HG03460 (cell line): ENCODE results near the gene PTCRA.
"Not testable (repeated sequence)": the region's sequence is repeated elsewhere in the genome, so short reads cannot be mapped to it uniquely, and the experiment has no call there.

Source experiments
- ATAC-seq: cut with Tn5 transposase; IDR thresholded peaks from one replicate; pipeline ENCODE4 v1.9.1; 2021; ENCODE audit not compliant: unreplicated experiment

The PTCRA gene

DNA sequence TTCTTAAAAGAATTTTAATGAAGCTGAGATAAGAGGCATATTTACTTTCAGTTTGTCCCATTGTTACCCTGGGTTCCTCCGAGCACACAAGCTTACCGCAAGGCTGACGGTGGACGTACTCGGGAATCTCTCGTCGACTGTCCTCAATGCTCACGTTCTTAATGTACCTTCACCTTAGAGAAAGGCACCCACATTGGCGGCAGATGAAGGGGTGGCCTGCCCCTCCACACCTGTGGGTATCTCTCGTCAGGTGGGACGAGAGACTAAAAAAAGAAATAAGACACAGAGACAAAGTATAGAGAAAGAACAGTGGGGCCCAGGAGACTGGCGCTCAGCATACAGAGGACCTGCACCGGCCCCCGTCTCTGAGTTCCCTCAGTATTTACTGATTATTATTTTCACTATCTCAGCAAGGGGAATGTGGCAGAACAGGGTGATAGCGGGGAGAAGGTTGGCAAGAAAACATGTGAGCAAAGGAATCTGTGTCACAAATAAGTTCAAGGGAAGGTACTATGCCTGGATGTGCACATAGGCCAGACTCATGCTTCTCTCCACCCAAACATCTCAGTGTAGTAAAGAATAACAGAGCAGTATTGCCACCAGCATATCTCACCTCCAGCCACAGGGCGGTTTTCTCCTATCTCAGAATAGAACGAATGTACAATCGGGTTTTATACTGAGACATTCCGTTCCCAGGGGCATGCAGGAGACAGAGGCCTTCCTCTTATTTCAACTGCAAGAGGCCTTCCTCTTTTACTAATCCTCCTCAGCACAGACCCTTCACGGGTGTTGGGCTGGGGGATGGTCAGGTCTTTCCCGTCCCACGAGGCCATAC, 13.2 kb upstream of the PTCRA start:
- ATAC-seq, result not testable (repeated sequence)

DNA sequence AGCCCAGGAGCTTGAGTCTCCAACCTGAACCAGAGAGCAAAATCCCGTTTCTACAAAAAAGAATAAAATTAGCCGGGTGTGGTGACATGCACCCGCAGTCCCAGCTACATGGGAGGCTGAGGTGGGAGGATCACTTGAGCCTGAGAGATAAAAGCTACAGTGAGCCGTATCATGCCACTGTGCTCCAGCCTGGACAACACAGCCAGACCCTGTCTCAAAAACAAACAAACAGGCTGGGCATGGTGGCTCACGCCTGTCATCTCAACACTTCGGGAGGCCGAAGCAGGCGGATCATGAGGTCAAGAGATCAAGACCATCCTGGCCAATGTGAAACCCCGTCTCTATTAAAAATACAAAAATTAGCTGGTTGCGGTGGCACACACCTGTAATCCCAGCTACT, 11.4 kb upstream of the PTCRA start:
- no peak for ATAC-seq

DNA sequence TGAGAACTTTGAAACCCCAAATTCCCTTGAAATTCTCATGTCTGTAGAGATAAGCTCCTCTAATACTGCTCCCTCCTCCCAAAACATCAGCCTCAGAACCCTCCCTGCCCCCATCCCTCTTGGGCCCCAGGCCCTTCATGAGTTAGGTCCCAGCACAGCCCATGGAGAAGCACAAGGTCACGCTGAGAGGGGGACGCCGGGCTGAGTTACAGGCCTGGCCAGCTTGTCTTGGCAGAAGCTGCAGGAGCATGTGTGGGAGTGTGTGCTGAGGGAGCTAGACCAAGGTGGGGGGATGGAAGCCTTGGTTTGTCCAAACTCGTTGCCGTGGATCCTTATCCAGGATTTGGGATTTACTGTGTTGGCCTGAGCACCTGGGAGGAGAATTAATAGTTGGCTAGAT, 8.5 kb upstream of the PTCRA start:
- no peak for ATAC-seq

DNA sequence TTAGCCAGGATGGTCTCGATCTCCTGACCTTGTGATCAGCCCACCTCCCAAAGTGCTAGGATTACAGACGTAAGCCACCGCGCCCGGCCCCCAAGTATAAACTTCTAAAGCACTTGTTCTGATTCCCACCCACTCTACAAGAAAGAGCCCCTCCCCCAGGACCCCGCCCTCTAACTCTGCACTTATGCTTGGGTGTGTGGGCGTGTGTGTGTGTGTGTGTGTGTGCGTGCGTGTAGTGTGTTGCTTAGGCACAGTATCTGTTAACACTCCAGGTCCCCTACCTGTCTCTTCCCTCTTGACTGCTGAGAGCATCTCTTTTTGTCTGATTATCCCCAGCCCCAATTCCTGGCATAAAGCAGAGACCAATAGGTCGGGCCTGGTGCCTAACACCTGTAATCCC, 6.0 kb upstream of the PTCRA start:
- ATAC-seq, result no peak

DNA sequence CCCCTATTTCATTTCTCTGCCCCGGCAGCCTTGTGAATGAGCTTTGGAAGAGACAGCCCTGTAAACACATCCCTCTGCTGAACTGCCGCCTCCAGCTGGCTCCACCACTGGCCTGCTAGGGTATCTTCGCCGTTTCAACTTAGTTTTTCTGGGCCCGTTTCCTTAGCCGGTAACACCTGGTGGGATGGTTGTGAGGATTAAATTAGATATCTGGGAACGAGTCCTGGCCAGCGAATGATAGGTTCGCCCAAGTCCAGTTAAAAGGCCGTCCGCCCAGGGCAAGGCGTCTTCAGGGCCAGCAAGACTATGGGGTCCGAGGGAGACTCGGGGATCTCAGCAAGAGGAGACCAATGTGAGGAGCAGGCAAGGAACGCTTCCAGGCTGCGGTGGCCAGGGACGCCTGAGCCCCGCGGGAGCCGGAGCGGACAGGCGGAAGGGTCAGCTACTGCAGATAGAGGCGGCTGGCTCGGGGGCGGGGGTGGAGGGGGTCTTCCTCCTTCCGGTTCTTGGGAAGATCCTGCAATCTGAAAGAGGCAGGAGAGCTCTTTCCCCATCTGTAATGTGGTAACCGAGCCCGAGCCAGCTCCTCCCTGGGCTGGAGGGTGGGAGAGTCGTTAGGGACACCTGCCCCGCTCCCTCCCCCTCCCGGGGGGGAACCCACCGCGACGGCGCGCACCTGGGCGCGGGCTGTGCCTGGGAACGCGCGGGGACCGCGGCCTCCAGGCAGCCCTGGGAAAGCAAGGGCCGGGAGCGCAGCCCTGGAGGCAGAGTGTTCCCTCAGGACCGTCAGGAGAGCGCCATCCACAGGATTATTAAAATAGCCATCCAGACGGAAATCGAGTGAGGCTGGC, 4.5 kb upstream of the PTCRA start:
- no peak for ATAC-seq

DNA sequence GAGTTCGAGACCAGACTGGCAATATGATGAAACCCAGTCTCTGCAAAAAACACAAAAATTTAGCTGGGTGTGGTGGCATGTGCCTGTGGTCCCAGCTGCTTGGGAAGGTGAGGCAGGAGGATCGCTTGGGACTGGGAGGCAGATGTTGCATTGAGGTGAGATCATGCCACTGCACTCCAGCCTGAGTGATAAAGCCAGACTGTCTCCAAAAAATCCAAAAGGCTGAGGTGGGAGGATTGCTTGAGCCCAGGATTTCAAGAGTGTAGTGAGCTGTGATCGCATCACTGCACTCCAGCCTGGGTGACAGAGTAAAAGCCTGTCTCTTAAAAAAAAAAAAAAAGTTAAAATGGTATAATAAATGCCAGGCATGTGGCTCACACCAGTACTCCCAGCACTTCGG, 1.3 kb upstream of the PTCRA start:
- ATAC-seq, result no peak

DNA sequence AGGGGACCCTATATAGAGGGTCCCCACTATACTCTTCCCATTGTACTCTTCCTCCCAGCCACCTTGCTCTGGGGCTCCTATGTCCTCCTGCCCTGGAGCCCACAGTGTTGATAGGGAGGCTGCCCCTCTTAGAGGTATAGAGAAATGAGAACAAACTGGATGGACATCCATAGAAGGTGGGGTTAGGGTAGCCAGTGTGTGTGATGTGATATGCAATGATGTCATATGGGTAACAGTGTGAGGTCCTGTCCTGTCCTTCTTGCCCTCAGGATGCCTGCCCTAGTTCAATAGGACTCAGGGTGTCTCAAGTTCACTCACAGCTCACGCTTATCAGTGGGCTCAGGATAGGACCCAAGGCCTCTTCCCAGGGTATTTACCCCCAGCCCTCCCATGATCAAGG, 435 bp downstream of the PTCRA start:
- ATAC-seq, result no peak

DNA sequence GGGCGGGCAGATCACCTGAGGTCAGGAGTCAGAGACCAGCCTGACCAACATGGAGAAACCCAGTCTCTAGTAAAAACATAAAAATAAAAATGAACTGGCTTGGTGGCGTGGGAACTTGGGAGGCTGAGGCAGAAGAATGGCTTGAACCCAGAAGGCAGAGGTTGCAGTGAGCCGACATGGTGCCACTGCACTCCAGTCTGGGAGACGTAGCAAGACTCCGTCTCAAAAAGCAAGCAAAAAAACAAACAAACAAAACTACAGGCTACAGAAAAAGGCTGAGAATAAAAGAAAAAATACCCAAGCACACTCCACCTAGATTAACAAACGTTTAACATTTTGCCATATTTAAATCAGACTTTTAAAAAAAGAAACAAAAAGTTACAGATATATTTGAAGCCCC, 5.9 kb downstream of the PTCRA start:
- ATAC-seq, result no peak

DNA sequence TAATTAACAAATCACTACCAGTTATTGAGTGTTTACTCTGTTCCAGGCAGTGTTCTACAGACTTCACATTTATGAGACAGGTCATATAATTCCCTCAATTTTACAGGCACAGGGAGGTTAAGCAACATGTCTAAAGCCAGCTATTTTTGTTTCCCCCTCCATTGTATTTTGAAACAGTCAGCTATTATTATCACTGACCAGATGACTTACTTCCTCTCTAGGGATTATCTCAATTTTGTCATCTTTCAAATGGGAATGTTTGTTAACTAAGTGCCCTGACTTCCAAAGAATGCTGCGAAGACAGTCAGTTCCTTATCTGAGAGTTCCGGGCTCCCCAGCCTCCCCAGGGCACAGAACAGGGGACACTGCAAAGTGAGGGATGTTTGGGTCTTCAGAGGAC, 7.8 kb downstream of the PTCRA start:
- no peak for ATAC-seq

DNA sequence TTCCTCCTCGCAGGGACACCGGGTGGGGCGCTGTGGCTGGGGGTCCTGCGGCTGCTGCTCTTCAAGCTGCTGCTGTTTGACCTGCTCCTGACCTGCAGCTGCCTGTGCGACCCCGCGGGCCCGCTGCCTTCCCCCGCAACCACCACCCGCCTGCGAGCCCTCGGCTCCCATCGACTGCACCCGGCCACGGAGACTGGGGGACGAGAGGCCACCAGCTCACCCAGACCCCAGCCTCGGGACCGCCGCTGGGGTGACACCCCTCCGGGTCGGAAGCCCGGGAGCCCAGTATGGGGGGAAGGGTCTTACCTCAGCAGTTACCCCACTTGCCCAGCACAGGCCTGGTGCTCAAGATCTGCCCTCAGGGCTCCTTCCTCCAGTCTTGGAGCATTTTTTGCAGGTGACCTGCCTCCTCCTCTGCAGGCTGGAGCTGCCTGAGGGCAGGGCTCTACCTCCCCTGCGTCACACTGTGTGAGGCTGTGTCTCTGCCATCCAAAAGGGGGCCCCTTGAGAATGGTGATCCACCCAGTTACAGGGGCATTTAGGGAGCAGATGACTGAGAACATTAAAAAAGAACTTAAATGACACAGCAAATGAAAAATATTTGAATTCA, 9.5 kb downstream of the PTCRA start:
- ATAC-seq, result no peak

DNA sequence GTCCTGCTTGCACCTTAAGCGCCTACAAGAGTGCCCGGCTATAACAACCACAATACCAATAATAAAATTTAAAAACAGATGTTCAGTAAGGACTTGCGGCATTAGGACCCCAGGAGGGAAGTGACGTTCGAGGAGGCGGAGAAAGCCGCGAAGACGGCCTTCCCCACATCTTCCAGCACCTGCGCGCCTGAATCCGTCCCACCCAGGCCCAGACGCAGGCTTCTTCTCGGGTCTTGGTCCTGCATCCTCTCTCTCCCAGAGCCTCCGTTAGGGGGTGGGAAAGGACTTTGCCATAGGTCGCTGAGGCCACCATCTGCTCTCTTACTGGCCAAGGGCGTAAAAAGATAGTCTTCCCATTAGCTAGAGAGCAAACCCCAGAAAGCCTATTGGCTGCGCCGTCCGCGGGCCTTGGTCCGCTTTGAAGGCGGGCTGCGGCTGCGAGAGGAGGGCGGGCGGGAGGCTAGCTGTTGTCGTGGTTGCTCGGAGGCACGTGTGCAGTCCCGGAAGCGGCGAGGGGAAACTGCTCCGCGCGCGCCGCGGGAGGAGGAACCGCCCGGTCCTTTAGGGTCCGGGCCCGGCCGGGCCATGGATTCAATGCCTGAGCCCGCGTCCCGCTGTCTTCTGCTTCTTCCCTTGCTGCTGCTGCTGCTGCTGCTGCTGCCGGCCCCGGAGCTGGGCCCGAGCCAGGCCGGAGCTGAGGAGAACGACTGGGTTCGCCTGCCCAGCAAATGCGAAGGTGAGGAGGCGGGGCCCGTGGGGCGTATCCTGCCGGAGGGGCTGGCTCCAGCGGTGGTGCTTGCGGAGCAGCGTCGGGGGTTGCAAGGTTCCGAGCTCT, 13.3 kb downstream of the PTCRA start, which contains the start of gene CNPY3:
Gene CNPY3, plus strand, starts transcription at position 495 of the 835 bp plus-strand sequence. Its CDS starts 91 bp downstream, at position 586.
- ATAC-seq, result peak; percentile 61

DNA sequence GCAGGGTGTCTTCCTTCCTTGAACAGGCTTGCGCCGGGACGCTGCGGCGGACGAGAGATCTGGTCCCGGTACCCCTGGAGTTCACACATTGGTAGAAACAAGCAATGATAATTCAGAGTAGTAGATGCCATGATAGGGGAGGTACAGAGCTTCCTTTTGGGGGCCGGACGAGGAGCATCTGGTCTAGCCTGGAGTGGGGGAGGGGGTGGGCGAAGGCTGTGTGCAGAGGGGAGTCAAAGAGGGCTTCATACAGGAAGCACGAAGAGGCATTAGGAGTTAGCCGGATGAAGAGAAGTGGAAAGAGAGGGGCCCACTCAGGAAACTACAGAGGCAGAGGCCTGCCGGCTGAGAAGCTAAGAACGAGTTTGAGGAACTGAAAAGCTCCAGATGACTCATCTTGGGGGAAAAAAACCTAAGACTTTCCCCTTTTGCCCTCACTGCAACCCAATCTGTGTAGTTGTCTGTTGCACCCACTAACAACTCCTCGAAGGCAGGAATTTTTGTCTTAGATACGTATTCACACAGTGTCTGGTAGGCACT, 14.0 kb downstream of the PTCRA start:
- peak; percentile 50 for ATAC-seq

DNA sequence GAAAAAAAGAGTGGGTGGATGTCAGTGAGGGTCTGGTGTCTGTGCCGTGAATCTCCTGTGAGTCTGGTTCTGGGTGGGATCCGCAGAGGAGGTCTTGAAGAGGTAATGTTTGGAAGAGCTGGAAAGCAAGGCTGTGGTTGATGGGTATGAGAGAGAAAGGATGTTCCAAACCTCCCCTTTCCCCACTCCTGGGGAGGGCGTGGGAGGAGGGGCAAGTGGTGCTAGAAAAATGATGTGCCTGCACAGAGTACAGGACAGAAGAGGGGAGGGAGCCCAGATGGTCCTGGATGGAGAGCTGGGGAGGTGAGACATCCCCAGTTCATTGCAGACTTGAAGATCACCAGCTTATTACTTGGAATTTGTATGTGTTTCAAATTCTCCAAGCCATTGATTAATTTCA, 16.6 kb downstream of the PTCRA start:
- ATAC-seq, result no peak

DNA sequence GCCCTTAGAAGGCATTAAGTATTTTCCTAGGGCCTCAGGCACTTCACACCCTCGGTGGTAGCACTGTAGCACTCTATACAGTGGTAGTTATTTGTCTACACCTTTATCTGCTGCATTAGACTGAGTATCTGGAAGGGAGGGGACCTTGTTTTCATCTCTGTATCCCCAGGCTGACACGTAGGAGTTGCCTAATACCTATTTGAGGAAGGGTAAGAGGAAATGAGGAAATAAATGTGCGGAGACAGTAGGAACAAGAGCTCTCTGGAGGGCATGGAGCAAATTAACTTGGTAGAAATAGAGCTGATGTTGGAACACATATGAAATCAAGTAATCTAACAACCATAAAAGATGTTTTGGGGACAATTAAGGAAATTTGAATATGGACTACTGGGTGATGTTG, 17.4 kb downstream of the PTCRA start:
- ATAC-seq, result no peak

DNA sequence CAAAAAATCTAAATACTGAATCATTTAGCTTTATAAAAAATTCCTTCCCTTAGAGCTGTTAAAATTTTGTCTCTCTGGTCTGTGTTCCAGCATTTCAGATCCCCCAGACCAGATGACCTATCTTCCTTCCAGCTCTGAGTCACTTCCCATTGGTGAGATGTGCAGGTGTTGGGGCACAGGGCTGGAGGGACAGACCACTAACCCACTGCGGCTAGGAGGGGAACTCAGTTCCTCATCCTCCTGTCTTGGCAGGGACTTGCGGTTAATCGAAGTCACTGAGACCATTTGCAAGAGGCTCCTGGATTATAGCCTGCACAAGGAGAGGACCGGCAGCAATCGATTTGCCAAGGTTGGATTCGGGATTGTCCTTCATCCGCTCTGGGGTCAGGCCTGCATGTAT, 19.5 kb downstream of the PTCRA start:
- ATAC-seq, result no peak

DNA sequence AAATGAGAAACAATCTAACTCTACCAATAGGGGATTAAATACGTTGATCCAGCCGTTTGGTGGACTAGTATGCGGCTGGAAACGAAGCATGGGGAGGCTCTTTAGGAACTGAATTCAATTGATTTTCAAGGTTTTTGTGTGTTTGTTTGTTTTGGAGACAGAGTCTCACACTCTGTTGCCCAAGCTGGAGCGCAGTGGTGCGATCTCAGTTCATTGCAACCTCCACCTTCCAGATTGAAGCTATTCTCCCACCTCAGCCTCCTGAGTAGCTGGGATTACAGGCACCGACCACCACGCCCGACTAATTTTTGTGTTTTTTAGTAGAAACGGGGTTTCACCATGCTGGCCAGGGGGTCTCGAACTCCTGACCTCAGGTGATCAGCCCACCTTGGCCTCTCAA, 20.5 kb downstream of the PTCRA start:
- no peak for ATAC-seq

DNA sequence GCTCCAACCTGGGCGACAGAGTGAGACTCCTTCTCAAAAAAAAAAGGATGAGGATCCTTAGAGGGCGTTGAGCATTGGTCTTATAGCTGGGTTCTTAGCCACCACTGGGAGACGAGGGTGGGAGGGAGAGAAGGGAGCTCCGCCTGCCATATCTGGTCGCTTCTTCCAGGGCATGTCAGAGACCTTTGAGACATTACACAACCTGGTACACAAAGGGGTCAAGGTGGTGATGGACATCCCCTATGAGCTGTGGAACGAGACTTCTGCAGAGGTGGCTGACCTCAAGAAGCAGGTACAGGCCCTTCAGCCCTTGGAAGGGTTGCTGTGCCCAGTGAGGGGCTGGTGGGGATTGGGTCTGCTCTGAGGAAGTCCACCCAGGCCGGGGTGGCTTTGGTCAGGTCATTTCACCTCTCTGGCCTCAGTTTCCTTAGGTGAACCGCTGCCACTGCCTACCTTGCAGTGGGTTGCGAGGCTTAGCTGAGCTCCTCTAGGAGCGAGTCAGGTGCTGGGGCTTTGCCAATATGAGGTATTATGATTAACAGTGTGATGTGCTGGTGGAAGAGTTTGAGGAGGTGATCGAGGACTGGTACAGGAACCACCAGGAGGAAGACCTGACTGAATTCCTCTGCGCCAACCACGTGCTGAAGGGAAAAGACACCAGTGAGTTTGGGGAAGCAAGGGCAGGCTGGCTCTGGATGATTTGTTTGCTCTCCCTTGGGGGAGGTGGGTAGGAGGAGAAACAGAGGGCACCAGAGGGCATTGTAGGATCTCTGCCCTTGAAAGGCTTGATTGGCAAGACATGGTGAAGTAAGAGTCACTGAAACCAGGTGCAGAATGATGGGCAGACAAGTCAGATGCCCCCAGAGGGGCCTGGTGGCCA, 21.9 kb downstream of the PTCRA start:
- ATAC-seq, result no peak

DNA sequence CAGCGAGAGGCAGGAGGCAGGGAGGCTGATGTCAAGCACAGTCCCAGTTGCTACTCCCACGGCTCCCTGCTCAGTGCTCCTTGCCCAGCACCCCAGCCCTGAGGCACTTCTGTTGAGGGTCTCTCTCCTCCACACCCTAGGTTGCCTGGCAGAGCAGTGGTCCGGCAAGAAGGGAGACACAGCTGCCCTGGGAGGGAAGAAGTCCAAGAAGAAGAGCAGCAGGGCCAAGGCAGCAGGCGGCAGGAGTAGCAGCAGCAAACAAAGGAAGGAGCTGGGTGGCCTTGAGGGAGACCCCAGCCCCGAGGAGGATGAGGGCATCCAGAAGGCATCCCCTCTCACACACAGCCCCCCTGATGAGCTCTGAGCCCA, 22.6 kb downstream of the PTCRA start:
- ATAC-seq, result no peak

DNA sequence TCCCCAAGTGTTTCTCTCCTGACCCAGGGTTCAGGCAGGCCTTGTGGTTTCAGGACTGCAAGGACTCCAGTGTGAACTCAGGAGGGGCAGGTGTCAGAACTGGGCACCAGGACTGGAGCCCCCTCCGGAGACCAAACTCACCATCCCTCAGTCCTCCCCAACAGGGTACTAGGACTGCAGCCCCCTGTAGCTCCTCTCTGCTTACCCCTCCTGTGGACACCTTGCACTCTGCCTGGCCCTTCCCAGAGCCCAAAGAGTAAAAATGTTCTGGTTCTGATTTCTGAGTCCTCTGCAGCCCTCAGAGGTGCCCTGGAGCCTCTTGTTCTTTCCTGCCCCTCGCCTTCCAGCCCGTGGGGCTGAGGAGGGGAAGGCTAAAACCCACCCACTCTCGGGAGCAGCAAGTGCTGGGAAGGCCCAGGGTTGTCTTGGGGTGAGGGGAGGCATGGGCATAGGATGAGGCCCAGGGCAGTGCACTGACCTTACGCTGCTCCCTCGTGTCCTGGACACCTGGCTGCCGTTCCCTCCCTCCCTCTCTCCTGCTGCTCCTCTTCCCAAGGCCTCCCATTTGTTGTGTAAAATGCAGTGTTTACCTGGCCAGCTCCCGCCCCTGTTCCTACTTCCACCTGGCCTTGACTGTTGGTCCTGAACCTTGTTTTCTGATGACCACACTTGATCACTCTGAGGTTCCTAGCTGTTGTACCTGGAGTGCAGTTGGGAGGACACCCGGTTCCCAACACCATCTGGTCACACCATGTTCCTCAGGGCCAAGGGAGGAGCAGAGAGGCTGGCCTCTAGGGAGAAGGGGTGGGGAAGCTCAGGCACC, 23.3 kb downstream of the PTCRA start:
- no peak for ATAC-seq
